Fibroblast of mammary gland (primary cell): ENCODE measurements around the gene TCF19.
"Not testable (repeated sequence)": the region's sequence is repeated elsewhere in the genome, so short reads cannot be mapped to it uniquely, and the experiment has no call there.

Experiments used
- DNase-seq: peaks from one replicate; pipeline ENCODE4 v3.0.0-alpha.2; 2010; ENCODE audit warnings: low read depth
- H3K4me3 ChIP-seq: 2 replicates; pipeline ENCODE4 v1.5.1; 2011; ENCODE audit warnings: low read depth, mild to moderate bottlenecking, low read length, moderate library complexity; ENCODE audit not compliant: control insufficient read depth
- CTCF ChIP-seq: conservative IDR thresholded peaks from 2 replicates; pipeline ENCODE4 v1.5.1; 2011; ENCODE audit warnings: low read depth, low read length, inconsistent platforms; ENCODE audit not compliant: control insufficient read depth, insufficient read depth

The TCF19 gene

DNA sequence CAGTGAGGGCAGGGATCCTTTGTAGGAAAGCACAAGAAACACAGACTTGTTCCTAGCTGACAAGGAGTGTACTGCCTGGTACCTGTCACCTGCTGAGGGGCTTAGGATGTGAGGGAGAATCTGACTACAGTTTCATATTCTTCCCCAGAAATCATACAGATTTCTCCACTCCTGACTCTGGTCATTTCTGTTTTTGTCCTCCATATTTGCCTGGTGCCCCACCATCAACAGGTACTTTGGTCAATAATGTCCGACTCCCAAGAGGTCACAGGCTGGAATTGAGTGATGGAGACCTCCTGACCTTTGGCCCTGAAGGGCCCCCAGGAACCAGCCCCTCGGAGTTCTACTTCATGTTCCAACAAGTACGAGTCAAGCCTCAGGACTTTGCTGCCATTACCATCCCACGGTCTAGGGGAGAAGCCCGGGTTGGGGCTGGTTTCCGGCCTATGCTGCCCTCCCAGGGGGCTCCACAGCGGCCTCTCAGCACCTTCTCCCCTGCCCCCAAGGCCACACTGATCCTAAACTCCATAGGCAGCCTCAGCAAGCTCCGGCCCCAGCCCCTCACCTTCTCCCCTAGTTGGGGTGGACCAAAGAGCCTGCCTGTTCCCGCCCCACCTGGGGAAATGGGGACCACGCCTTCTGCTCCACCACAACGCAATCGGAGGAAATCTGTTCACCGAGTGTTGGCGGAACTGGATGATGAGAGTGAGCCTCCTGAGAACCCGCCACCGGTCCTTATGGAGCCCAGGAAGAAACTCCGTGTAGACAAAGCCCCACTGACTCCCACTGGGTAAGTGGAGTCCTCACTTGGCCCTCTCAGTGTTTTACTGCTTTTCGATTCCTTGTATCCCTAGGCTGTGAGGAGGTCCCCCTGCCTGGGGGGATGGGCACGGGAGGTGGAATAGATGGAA is 3.1 kb downstream of the TCF19 start:
- DNase-seq, result no peak

GRCh38 chr6:31162463-31163165 is 4.2 kb downstream of the TCF19 start:
- DNase-seq, result no peak
- no peak for TF ChIP-seq CTCF
- no peak overlapping the region for H3K4me3 ChIP-seq

More for the DNA sequence above, 3.1 kb downstream of the TCF19 start:
- no peak overlapping the region for H3K4me3 ChIP-seq
- TF ChIP-seq CTCF, result no peak

DNA sequence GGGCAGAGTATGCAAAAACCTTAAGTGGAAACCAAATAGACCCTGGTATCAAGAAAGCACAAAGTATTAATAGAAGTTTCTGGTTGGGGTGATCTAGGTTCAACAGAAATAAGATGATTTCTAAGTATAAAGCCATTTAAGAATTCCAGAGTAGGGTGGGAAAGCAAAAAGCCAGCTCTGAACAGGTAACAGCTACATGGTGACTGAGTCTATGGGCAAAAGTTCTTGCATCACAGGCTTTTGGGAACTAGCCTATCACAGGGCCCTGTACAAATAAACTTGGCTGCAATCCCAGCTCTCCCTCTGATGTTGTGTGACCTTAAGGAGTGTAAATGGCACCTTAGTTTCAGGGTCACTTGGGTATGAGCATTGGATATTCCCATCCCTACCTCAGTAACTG is 5.5 kb downstream of the TCF19 start:
- DNase-seq, result peak; percentile 42
- no peak for TF ChIP-seq CTCF
- no peak overlapping the region for H3K4me3 ChIP-seq

DNA sequence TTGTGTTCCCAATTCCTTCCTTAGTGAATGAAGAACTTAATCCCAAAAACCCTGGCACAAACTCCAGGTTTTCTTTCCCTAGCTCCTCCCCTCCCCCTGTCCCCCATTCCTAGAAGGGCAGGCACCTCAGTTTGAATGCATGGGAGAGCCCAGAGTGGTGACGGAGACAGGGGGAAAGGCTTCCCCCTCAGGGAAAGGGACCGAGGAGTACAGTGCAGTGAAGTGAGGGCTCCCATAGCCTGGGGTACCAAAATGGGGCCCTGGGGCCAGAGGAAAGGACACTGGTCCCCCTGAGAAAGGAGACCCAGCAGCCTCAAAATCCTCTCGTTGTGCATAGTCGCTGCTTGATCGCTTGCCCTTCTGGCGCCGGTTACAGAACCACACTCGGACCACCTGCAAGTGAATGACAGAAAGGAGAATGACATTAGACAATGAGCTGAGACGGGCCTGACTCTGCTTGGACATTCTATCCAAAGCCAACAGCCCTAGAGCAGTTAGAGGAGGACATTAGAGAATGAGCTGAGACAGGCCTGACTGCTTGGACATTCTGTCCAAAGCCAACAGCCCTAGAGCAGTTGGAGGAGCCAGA is 6.2 kb downstream of the TCF19 start:
- not testable (repeated sequence) for DNase-seq, H3K4me3 ChIP-seq

DNA sequence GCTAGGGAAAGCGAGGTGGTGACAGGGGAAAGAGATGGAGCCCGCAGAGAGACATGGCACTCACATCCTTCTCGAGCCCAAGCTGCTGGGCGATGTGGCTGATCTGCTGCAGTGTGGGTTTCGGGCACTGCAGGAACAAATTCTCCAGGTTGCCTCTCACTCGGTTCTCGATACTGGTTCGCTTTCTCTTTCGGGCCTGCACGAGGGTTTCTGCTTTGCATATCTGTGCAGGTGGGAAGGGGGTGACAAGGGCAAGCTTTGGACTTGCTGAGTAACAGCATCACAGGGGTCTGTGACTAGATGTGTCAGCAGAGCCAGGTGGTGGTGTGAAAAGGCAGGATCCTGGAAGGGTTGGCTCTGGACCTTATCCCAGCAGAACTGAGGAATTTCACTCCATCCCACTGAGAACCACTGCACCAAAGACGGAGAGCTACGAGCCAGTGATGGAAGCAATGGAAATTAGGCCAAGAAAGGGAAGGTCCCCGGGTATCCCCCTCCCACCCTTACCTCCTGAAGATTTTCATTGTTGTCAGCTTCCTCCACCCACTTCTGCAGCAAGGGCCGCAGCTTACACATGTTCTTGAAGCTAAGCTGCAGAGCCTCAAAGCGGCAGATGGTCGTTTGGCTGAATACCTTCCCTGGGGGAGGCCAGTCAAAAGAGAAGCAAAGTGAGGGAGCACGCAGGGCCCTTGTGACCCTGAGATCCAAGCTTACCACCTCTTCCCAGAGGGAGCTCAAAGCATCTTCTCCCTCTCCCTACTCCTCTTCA is 6.9 kb downstream of the TCF19 start:
- DNase-seq, result not testable (repeated sequence)

DNA sequence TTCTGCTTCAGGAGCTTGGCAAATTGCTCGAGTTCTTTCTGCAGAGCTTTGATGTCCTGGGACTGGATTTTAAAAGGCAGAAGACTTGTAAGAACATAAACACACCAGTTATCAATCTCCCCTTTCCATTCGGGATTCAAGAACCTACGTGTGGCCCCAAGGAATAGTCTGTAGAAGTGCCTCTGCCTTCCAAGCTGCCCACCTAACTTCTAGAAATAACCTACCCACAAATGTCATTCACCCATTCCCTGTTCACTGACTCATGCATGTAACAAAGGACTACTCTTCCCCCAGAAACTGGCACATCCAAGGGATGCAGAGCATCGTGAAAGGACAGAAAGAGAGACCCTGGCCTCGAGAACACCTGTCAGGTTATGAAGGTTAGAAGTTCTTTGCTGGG is 7.6 kb downstream of the TCF19 start:
- H3K4me3 ChIP-seq, result no peak overlapping the region
- TF ChIP-seq CTCF, result no peak
- no peak for DNase-seq

More for the DNA sequence above, 6.9 kb downstream of the TCF19 start:
- H3K4me3 ChIP-seq, result not testable (repeated sequence)

DNA sequence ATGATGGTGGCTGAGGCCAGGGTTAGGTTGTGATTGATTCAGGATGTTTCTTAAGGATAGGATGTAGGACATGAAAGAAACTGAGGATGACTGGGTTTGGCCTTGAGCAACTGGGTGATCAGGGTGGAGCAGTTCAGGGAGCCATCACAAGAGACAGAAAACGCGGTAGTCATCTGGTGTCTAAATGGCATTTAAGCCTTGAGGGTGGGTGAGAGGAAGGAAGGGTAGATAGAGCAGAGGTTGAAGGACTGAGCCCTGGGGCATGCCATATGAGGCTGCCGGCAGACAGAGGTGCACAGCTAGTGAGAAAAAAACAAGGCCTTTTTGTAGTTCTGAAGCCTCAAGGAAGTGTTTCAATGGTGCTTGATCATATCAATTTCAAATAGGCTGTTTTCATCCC is 10.2 kb downstream of the TCF19 start:
- DNase-seq, result no peak
- H3K4me3 ChIP-seq, result no peak overlapping the region
- no peak for TF ChIP-seq CTCF
